GM12874 (cell line): ENCODE data around the gene CRX.
"Not testable (repeated sequence)": the region's sequence is repeated elsewhere in the genome, so short reads cannot be mapped to it uniquely, and the experiment has no call there.

Source experiments
- TF ChIP-seq, protein P1 (sequence below): IDR thresholded peaks from 2 replicates; pipeline ENCODE4 v1.5.1; 2011; ENCODE audit warnings: low read depth, mild to moderate bottlenecking, control low read depth, low read length, moderate library complexity; ENCODE audit not compliant: insufficient read depth

The CRX gene

DNA sequence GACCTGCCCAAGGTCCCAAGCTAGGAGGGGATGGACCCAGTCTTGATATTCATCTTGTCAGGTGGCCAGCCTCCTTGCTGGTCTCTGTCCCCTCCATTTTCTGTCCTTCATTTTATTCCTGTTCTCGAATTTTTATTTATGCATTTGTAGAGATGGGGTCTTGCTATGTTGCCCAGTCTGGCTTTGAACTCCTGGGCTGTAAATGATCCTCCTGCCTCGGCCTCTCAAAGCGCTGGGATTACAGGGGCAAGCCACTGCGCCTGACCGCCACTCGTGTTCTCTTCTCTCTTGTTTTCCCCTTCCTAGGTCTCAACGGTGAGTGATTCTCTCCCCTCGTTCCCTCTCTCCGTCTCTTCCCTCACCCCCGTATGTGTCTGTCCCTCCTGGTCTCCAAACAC, 26.7 kb downstream of the CRX start:
- TF ChIP-seq, protein P1, sequence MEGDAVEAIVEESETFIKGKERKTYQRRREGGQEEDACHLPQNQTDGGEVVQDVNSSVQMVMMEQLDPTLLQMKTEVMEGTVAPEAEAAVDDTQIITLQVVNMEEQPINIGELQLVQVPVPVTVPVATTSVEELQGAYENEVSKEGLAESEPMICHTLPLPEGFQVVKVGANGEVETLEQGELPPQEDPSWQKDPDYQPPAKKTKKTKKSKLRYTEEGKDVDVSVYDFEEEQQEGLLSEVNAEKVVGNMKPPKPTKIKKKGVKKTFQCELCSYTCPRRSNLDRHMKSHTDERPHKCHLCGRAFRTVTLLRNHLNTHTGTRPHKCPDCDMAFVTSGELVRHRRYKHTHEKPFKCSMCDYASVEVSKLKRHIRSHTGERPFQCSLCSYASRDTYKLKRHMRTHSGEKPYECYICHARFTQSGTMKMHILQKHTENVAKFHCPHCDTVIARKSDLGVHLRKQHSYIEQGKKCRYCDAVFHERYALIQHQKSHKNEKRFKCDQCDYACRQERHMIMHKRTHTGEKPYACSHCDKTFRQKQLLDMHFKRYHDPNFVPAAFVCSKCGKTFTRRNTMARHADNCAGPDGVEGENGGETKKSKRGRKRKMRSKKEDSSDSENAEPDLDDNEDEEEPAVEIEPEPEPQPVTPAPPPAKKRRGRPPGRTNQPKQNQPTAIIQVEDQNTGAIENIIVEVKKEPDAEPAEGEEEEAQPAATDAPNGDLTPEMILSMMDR = no peak

DNA sequence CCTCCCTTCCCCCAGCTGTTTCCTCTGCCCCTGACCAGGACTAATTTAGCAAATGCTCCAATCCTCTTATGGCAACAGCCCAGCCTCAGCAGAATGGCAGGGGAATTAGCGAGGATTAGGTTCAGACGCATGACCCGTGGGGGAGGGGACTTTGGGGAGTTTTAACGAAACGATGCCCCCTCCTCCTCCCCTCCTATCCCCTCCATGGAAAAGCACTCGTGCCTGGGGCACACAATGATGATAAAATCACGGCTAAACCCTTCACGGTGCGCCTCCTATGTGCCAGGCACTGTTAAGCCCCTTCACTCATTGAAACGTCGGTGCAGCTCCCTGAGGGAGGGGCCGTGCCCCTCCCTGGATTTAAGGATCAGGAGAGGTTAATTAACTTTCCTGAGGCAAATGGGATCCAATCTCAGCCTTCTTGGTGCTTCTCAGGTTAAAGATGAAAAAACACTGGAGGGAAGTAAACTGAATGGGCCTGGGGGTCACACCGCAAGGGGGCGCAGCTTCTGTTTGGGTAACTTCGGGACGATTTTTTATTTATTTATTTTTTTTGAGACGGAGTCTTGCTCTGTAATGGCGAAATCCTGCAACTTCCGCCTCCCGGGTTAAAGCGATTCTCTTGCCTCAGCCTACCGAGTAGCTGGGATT, 27.2 kb downstream of the CRX start:
- TF ChIP-seq, protein P1 = peak; percentile 29

DNA sequence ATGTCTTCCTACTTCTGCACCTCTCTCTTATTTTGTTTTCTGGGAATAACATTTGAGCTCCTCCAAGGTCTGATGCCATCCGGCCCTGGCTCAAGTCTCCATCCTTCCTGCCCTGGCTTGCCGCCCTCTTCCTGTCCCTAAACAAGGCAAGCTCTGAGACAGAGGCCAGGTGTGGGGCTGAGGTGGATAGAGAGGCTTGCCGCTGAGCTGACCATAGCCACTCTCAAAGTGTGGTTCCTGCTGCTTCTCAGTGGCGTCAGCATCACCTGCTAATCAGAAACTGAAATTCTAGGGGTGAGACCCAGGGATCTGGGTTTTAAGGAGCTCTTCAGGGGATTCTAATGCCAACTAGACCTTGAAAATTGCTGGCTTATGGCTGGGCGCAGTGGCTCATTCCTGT, 31.3 kb downstream of the CRX start:
- TF ChIP-seq, protein P1 = no peak

DNA sequence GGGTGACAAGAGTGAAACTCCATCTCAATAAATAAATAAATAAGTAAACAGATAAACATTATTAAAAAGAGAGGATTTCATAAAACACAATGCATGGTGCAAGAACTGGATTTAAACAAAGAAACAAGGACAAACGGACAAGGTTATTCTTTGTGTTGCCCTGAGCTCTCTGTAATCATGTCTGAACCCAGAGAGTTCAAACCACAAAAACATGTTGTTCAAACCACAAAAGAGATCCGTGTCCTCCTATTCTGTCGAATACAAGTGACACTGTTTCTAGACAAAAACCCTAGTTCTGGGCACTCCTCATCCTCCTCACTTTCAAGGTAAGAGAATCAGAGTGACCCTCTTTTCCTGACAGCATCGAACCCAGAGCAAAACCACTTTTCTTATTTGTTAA, 32.7 kb downstream of the CRX start:
- TF ChIP-seq, protein P1 = no peak

DNA sequence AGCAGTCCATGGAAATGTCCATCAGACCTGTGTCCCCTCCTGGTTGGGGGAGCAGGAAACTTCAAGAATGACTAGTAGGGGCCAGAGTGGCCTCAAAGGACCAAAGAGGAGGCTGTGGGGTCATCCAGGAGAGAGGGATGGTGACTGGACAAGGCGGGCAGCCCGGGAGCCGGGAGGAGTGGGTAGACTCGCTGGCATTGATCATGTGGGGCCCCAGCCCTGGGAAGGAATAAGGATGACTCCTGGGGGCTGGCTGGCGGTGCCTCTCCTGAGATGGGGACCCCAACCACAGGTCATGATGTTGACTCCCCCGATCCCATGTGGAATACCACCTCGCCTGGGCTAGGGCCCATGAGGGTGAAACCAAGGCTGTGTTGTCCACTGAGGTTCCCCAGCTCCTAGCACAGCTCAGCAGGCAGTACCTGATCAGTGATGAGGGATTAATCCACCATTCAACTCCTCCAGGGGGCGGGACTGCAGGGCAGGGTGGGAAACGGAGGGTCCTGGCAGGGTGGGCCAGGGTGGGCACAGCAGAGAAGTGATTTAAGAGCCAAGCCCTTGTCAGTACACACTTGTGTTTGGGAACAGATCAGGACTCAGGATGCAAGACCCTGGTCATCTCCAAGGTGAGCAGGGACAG, 37.0 kb downstream of the CRX start, which contains the start of gene TPRX2:
TPRX2 (plus strand) TSS at position 590 of the 640 bp plus-strand sequence; CDS start at position 602, 12 bp downstream.
- TF ChIP-seq, protein P1 = not testable (repeated sequence)

DNA sequence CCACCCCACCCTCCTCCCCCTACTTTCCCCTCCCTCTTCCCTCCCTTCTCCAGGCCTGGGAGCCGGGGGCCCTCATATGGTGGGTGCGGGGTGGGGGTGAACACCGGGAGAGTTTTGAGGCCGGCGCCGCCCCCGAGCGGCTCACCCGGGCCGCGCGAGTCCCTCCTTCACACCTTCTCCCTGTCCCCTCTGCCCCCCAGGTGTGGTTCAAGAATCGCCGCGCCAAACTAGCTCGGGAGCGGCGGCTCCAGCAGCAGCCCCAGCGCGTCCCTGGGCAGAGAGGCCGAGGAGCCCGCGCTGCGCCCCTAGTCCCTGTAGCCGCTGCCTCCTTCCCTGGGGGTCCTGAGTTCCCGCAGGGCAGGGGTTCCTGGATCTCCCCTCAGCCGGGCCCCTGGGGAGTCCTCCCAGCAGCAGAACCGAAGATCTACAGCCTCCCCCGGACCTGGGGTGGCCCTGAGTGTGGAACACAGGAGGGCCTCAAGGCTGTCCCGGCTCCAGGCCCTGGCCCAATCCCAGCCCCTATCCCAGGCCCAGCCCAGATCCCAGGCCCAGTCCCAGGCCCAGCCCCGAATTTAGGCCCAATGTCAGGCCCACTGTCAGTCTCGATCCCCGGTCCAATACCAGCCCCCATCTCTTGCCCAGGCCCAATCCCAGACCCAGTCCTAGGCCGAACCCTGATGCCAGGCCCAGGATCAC, 39.0 kb downstream of the CRX start:
- TF ChIP-seq, protein P1 = no peak

DNA sequence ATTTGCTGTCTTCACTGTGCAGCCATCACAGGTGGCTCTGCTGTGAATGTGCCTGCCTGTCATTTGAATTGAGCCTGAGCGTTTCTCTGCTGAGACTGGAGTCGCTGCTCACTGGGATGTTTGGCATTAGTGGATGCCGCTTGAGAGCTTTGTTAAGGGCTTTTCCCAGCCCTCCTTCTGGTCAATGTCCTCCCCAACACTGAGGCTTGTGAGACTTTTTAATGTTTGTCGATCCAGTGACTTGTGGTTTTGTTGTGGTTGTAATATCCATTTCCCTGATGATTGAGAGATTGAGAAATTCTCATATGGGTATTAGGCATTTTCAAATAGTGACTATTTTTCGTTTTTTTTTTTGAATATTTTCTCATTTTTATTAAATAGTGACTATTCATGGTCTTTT, 39.9 kb downstream of the CRX start:
- TF ChIP-seq, protein P1 = no peak
